GM18519 (cell line): ENCODE measurements around the gene NRGN.
"Not testable (repeated sequence)": the region's sequence is repeated elsewhere in the genome, so short reads cannot be mapped to it uniquely, and the experiment has no call there.

Source experiments
- ATAC-seq: cut with Tn5 transposase; IDR thresholded peaks from one replicate; pipeline ENCODE4 v1.9.1; 2021; ENCODE audit warnings: mild to moderate bottlenecking, moderate library complexity; ENCODE audit not compliant: unreplicated experiment, low FRiP score

NRGN gene

DNA sequence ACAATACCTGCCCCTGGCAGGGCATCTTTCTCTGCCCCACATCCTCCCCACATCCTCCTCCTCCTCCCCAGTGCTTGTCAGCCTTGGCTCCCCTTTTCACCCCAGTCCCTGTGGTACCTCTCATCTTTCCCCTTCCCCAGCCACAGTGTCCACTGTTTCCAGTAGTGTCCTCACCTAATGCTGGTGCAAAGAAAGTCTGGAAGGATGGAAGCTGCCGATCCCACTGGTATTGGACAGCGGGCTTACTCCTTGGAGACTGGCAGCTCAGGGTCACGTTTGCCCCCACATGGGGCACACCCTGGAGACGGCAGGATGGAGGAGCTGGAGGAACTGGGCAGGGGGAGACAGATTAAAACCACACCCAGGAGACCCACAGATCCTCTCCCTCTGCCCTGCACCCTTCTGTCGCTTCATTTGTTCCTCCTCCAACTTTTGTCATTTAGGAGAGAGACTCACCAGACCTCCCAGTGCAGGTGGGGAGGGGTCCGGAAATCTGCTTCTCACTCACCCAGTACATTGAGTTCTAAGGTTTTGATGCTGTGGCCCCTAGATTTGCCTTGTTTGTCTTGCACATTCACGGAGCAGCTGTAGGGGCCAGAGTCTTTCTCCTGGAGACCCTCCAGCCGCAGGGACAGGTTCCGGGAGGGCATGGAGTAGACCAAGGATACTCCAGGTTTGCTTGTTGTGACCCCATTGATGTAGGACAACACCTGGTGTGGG, 16.5 kb downstream of the NRGN start:
- ATAC-seq, result no peak

DNA sequence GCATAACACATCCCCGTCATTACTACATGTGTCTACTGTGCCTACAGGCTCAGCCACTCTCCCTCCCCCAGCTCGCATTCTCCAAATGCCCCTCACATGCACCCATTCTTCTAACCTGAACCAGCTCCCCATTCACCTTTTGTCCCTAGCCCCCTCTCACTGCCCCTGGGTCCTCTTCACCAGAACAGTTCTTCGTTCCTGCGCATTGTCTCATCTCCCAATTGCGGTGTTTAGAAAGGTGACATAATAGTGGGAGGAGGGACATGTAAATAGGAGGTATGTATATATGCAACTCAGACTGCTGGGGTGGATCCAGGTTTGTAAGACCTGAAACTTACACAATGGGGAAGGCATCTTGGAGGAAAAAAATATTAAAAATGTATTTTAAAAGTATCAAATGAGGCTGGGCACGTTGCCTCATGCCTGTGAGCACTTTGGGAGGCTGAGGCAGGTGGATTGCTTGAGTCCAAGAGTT, 17.0 kb downstream of the NRGN start:
- no peak for ATAC-seq

DNA sequence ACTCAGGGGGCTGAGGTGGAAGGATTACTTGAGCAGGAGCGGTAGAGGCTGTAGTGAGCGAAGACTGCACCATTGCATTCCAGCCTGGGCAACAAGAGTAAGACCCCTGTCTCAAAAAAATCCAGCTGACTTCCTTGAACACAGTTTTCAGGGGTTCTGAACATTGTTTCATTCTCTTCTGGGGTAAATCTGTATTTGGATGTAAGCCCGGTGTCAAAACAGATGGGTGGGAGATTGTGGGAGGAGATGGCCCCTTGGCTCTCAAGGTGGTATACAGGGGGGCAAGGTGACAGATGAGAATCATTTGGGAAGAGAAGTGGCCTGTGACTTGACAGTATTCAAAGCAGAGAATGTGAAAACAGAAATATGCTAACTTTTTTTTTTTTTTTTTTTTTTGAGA, 17.6 kb downstream of the NRGN start:
- ATAC-seq, result no peak

DNA sequence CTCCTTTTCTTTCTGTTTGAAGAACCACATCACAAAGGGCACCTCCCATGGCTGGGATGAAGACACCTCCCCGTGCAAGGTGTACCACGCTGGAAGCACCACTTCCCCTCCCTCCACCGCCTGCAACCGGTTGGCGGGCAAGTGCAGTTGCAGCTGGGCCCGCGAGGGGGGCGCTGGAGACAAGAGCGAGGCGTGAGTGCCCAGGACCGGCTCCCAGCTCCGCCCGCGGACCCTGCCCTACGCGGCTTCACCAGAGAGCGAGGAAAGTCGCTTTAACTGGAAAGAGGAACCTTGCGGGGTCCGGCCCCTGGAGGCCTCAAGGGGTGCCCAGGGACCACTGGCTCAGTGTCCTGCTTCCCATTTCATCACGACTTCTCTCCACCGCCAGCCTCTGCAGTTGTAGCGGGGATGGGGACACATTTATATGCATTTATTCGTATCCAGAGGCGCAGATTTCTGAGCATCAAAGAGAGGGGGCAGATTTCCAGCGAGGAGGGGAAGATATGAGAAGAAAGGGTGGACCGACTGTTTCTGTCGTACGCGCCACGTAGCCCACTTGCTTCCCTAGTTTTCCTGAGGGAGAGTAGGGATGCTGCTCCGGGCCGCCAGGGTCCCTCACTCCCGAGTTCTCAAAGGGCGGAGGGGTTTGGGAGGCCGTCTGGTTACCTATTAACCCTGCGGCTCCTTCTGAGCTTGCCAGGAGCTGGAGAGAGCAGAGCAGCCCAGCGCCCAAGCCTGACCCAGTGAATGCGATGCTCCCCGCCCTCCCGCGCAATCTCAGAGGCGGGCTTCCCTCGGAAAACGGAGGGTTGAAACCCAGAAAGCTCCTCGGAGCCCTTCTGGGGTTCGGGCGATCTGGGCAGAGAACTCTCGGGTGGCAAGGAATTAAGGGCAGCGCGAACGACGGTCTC, 18.9 kb downstream of the NRGN start:
- ATAC-seq, result peak; percentile 48

DNA sequence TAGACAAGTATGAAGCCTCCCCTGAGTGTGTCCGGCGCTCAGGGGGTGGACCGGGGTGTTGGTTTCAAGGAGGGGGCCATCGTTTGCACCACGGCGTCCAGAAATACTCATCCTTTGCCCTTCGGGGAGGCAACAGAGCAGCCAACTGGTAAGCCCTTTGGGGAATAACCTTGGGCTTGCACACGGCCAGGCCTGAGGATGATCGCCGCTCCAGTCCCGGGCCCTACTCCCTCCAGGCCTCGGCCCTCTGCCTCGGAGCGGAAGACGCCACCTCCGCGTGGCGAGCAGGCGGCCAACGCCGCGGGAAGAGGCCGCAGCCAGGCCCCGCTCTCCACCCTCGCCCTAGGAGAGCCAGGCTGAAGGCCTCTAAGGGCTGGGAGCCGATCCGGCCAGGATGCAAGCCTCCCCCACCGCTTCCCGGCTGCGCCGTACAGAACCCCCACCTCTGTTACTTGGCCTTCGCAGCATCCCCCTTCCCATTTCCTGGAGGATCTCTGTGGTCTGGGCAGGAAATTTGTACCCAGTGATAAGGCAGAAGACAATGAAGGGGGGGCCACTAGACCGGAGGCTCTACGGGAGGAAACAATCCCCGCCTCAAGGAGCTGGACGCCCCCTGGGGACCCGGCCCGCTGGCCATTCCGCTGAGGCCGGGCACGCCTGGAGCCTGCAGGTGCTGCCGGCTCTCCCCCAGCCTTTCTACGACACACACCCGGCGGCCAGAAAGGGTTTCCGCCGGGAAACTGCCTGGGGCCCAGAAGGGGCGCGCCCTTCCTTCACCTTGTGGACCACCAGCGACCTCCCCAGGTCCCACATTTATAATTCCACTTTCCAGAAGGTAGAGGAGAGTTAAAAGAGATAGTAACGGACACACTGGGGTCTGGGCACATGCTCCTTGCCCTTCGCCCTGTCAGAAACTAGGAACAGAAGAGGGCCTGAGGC, 19.8 kb downstream of the NRGN start:
- no peak for ATAC-seq

DNA sequence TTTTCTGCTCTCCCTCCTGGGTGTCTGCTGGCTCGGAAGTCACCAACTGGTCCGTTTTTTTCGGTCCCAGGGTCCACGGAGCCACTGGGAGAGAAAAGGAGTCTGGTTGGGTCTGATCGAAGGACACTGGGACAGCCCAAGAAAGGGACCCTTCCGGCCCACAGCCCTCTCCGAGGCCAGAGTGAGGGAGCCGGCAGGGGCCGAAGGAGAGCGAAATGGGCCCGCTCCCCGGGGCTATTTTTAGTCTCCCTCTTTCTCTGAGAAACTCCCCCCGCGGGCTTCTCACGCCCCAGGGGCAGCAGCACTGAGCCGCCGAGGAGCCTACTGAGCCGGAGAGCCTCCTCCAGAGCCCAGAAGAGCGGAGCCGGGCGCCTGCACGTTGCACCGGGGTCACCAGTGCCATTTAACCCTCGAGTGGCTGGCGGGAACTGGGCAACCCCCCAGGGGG, 20.5 kb downstream of the NRGN start:
- ATAC-seq, result no peak

DNA sequence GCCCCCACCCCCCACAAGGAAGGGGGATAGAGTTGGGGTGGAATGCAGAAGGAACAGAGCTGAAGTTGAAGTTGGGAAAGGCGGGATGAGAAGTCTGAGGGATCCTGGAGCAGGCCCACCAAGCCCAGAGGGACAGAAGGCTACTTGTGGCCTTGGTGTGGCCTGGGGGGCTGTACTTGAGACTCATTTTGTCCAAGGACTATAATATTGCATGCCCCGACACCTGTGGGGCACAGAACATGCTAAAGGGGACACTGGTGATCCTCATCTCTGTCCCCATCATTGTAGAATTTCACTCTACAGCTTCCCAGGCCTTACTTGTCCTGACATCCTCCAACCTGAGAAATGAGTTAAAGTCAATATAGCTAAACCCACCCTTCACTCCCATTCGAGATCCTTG, 21.1 kb downstream of the NRGN start:
- ATAC-seq, result no peak

DNA sequence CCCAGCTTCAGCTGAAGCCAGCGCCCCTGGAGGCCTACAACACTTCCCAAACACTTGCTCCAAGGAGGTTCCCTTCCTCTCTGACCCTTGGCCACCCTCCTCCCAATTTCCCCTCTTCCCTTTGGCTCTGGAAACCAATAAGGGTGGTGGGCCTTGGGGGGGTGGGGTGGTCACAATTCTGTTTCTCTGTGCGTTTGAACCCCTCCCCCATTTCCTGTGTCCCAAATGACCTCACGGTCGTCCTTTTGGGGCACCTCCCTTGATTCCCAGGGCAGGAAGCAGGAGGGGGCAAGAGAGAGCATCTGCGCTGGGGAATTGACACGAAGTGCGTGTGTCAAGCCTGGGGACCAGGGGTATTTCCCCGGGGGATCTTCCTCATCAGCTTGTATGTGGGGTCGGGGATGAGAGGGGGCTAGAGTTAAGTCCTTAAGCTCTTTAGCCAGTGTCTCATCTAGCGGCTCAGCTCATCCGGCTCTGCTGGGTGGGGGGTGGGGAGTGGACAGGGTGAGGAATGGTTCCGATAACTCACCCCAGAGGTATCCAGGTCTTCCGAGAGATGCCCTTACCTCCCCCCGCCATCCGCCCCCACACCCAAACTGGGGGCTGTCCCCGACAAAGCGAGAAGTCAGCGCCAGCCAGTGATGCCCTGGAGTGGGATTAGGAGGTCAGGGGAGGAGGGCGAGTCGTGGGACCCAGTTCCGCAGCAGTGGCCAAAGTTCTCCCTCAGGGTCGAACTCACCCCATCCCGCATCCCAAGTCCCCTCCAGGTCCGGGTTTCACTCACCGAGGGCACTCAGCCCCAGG, 21.8 kb downstream of the NRGN start:
- ATAC-seq, result no peak

DNA sequence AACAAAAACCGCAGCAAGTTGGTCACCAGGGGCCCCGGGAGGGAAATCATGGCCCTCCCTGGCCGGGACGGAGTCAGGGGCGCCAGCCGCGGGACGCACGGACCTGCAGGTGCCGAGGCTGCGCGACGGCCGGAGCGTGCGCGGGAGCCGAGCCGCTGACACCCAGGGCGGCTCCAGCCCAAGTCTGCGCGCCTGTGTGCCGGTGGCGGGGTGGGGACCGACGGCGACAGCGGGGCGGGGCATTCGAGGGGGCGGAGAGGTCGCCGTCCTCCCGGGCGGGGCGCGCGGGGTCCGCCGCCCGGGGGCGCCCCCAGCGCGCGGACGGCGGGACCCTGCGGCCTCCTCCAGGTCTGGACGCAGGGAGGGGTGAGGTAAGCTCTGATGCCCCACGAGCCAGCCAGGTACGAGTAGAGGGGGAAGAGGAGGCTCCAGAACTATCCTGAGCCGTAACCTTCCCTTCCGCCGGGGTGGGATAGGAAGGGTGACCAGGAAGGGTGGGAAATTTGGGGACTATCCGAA, 22.4 kb downstream of the NRGN start, which contains the start of gene ESAM:
ESAM (minus strand) TSS at position 186 of the 519 bp plus-strand sequence; CDS start at position 50, 136 bp downstream.
- ATAC-seq, result peak; percentile 36

DNA sequence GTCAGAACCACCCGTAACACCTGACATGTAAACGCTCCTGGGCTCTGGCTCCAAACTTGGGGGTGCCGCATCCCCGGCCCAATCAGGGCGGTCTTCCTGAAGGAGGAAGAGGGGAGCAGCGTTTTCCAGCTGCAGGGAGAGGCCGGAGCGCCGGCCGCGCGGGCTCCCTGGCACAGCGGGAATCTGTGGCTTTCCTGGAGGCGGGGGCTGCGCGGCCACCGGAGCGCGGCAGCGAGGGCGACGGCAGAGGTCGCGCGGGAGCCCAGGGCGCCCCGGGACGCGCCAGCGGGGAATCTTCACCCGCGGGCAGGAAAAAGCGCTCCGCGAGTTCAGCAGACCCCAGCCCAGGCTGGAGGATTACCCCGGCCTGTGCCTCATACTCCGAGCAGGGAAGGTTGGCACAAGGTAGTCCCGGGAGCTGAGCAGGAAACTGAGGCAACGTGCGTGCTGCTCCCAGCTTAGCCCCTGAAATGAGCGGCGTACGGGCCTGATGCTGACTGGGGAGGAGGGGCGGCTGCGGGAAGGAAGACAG, 22.9 kb downstream of the NRGN start:
- ATAC-seq, result no peak

DNA sequence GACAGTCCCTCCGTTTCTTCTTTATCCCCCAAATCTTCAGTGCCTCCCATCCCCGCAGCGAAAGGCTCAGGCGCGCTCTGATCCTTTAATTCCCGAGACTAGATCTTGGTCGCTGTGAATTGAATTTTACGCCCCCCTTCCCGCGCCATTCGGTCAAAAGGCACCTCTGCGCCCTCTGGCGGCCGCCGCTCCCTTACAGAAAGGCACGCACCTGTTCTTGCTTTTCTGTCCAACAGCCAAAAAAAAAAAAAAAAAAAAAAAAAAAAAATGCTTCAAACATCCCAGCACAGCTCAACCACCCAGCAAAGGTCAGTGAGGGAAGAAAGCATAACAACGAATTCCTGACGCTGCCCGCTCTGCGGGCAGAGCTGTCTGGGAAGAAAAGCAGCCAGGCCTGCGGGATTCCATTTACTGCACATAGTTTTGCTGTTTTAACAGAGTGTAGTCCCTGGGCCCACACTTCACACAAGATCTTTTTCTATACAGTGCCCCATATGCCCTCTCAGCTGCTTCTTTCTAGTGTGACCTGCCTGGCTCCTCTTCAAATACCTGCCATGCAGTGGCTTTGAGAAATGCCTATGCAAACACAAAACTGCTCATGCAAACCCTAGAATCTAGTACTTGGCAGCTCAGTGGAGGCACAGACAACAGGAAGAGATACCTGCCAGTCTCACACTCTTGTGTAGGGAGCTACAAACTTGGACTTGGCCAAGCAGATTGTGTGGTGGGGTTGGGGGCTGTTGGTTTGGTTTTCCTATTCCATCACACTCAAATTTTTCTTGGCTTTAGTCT, 23.6 kb downstream of the NRGN start:
- ATAC-seq, result no peak

DNA sequence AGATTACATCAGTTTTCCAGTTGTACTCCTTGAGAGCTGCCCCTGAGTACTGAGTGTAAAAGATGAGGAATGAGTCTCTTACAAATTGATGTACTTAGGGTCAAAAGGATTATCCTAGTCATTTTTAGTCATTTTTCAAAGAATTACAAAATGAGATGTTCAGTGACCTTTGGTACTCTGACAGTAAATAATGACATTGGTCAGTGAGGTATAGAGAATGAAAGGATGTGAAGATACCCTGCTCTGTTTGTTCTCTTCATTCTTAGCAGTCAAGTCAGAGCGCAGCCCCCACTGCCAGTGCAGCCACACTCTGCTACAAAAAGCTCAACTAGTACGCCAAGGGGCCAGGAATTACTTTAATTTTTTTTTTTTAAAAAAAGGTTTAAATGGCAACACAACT, 26.4 kb downstream of the NRGN start:
- ATAC-seq, result no peak

DNA sequence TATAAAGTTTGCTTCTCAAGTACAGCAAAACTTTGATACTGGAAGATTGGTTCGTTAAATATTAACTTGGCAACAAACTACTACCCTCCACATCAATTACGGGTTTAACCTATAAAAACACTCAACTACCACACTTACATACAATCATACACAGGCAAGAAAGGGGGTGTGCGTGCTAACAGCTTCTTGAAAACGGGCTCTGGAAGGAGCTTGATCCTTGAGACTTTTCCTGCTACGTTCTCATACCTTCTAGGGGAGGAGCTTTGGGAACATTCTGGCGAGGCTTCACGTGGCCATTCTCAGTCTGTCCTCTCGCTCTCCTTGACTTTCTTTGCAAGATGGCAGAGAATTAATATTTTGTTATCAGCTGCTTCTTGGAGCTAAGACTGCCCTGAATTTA, 29.2 kb downstream of the NRGN start:
- no peak for ATAC-seq

DNA sequence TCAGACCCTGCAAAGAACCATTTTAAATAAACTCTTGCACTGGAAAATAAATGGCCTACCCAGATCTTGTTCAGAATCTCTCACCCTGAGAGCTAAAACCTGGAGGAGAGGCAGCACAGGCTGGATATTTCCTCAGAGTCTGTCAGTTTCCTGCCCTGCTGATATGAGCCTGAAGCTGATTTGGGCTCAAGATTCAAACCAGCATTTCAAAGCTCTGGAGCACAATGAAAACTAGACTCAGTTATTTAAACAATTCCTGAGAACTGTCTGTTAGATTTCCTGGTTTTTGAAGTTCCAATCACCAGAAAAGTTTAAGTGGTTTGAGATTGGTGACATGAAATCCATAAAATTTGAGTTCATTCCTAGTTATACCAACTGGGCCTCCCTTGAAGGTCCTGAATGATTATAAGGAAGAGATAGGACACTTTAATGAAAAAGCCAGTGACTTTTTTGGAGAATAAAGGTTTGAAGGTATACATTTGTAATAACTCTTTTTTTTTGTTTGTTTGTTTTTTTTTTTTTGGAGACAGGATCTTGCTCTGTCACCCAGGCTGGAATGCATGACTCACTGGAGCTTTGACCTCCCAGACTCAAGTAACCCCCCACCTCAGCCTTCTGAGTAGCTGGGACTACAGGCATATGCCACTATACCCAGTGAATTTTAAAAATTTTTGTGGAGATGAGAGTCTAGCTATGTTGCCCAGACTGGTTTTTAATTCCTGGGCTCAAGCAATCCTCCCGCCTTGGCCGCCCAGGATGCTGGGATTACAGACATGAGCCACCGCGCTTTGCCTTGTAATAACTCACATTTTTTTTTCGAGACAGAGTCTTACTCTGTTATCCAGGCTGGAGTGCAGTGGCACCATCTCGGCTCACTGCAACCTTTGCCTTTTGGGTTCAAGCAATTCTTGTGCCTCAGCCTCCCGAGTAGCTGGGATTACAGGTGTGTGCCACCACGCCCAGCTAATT, 30.3 kb downstream of the NRGN start:
- no peak for ATAC-seq

DNA sequence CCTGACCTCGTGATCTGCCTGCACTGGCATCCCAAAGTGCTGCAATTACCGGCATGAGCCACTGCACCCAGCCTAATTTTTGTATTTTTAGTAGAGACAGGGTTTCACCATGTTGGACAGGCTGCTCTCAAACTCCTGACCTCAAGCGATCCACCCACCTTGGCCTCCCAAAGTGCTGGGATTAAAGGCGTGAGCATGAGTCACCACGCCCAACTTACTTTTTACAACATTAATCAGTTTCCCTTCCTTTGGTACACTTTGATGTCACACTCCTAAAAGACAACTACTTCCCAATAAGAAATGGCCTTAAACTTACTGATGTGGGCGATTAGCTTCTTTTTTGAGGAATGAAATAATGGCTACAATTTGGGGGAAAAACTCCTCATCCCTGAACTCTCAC, 31.2 kb downstream of the NRGN start:
- ATAC-seq, result not testable (repeated sequence)

DNA sequence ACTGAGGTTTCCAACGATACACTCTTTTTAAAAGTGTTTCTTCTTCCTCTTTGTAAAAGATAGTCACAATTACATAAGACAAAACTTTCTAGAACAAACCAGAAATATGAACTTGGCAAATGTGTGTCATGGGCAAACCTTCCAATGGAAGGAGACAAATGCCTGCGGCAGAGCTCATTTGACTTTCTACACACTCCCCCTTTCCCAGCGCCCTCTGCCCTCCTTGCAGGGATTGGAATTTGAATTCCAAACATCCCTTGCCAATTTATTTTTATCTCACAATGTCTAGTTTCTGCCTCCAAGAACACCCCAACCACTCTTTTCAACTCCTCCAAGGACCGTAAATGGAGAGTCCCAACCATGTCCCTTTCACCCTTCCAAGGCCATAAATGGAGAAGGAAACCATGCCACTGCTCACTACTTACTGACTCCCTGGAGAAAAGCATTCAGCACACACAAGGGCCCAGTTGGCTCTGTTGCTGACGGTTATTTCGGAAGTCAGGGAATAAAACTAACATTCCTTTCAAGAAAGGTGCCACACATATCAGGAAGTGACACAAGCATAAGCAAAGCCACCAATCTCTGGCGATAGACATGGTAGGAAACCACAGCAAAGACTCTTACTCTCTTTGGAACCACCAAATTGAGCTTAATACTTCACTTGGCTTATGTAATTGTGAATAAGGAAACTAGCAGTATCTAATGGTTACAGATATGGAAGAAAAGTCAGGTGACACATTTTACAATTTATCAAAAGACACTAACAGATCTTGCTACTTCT, 37.3 kb downstream of the NRGN start:
- ATAC-seq, result no peak
